Liver (tissue), 9 donors: ENCODE measurements around the gene NUB1. TPM values are rescaled to one million over a fixed set of nuclear protein-coding genes. Genes with fewer than 3 reads are reported as not detected.

Experiments used
- DNase-seq: peaks from one replicate; pipeline ENCODE4 v3.0.0-alpha.2; 2017; ENCODE audit warnings: low spot score
- H3K27ac ChIP-seq, 2 donors: one replicate each; pipeline ENCODE4 v1.7.0; 2013; ENCODE audit warnings: inconsistent platforms in 2 of 2, low read length in 2 of 2, control low read depth in 1 of 2, low read depth in 1 of 2, mild to moderate bottlenecking in 1 of 2
- H3K27me3 ChIP-seq, 4 donors: one replicate each; pipeline versions ENCODE4 v1.6.1 to v1.7.0; 2013; ENCODE audit warnings: low read length in 3 of 4, inconsistent platforms in 1 of 4, mild to moderate bottlenecking in 1 of 4, moderate library complexity in 1 of 4; ENCODE audit not compliant: control insufficient read depth in 4 of 4, insufficient read depth in 4 of 4
- H3K36me3 ChIP-seq, 4 donors: one replicate each; pipeline versions ENCODE4 v1.6.1 to v1.7.0; 2013; ENCODE audit warnings: low read length in 3 of 4, mild to moderate bottlenecking in 3 of 4, low read depth in 1 of 4, moderate library complexity in 1 of 4; ENCODE audit not compliant: control insufficient read depth in 4 of 4, insufficient read depth in 3 of 4
- H3K4me1 ChIP-seq, 4 donors: one replicate each; pipeline versions ENCODE4 v1.6.1 to v1.7.0; 2013; ENCODE audit warnings: low read length in 3 of 4, mild to moderate bottlenecking in 3 of 4, moderate library complexity in 1 of 4; ENCODE audit not compliant: control insufficient read depth in 4 of 4, insufficient read depth in 4 of 4
- H3K4me3 ChIP-seq, 3 donors: one replicate each; pipeline versions ENCODE4 v1.6.1 to v1.7.0; 2013; ENCODE audit warnings: low read length in 3 of 3, control low read depth in 1 of 3, low read depth in 1 of 3, mild to moderate bottlenecking in 1 of 3
- H3K9ac ChIP-seq, 2 donors: one replicate each; pipeline ENCODE4 v1.7.0; 2013; ENCODE audit warnings: low read length in 2 of 2, mild to moderate bottlenecking in 2 of 2, moderate library complexity in 2 of 2, control low read depth in 1 of 2, low read depth in 1 of 2
- H3K9me3 ChIP-seq, 4 donors: one replicate each; pipeline versions ENCODE4 v1.6.1 to v1.7.0; 2013; ENCODE audit warnings: low read length in 3 of 4; ENCODE audit not compliant: control insufficient read depth in 4 of 4
- ATF3 ChIP-seq: IDR thresholded peaks from 2 replicates; pipeline ENCODE4 v1.6.1; 2016; ENCODE audit warnings: antibody characterized with exemption
- EGR1 ChIP-seq, 2 donors: IDR thresholded peaks; 2 replicates each; pipeline ENCODE4 v1.6.1; 2016 to 2018; ENCODE audit warnings: antibody characterized with exemption in 2 of 2, low read depth in 2 of 2
- FOXA1 ChIP-seq: IDR thresholded peaks from 2 replicates; pipeline ENCODE4 v1.6.1; 2016; ENCODE audit warnings: antibody characterized with exemption
- FOXA2 ChIP-seq: IDR thresholded peaks from 2 replicates; pipeline ENCODE4 v1.6.1; 2016; ENCODE audit warnings: antibody characterized with exemption
- GABPA ChIP-seq, 2 donors: IDR thresholded peaks in 1 of 2; conservative IDR thresholded peaks in 1 of 2; 2 replicates each; pipeline ENCODE4 v1.6.1; 2016; ENCODE audit warnings: antibody characterized with exemption in 2 of 2, mild to moderate bottlenecking in 1 of 2, moderate library complexity in 1 of 2
- HNF4A ChIP-seq, 2 donors: conservative IDR thresholded peaks; 2 replicates each; pipeline ENCODE4 v1.6.1; 2016; ENCODE audit warnings: antibody characterized with exemption in 2 of 2, mild to moderate bottlenecking in 2 of 2
- HNF4G ChIP-seq: IDR thresholded peaks from 2 replicates; pipeline ENCODE4 v1.6.1; 2016; ENCODE audit warnings: antibody characterized with exemption
- JUND ChIP-seq, 2 donors: IDR thresholded peaks; 2 replicates each; pipeline ENCODE4 v1.6.1; 2016; ENCODE audit warnings: antibody characterized with exemption in 2 of 2
- MAX ChIP-seq: IDR thresholded peaks from 2 replicates; pipeline ENCODE4 v1.6.1; 2016; ENCODE audit warnings: antibody characterized with exemption
- NR2F2 ChIP-seq: IDR thresholded peaks from 2 replicates; pipeline ENCODE4 v1.6.1; 2016; ENCODE audit warnings: antibody characterized with exemption
- RAD21 ChIP-seq, 2 donors: IDR thresholded peaks; 2 replicates each; pipeline ENCODE4 v1.6.1; 2016; ENCODE audit warnings: antibody characterized with exemption in 2 of 2, mild to moderate bottlenecking in 2 of 2
- REST ChIP-seq: IDR thresholded peaks from 2 replicates; pipeline ENCODE4 v1.6.1; 2016; ENCODE audit warnings: antibody characterized with exemption, mild to moderate bottlenecking
- RXRA ChIP-seq, 2 donors: IDR thresholded peaks; 2 replicates each; pipeline ENCODE4 v1.6.1; 2017 to 2018; ENCODE audit warnings: antibody characterized with exemption in 2 of 2, mild to moderate bottlenecking in 1 of 2
- SP1 ChIP-seq: IDR thresholded peaks from 2 replicates; pipeline ENCODE4 v1.6.1; 2018; ENCODE audit warnings: antibody characterized with exemption, mild to moderate bottlenecking
- TAF1 ChIP-seq: conservative IDR thresholded peaks from 2 replicates; pipeline ENCODE4 v1.6.1; 2016; ENCODE audit warnings: antibody characterized with exemption, mild to moderate bottlenecking
- YY1 ChIP-seq: IDR thresholded peaks from 2 replicates; pipeline ENCODE4 v1.6.1; 2016; ENCODE audit warnings: antibody characterized with exemption, mild to moderate bottlenecking
- ZBTB33 ChIP-seq: IDR thresholded peaks from 2 replicates; pipeline ENCODE4 v1.6.1; 2016; ENCODE audit warnings: antibody characterized with exemption
- WGBS: extraction: QIAGEN DNeasy Blood & Tissue Kit; methylation state at CpG from one replicate; pipeline ENCODE4 v1.1.7; 2013; 5-methylcytosine and 5-hydroxymethylcytosine counted together
- polyA plus RNA-seq, 2 donors: library from polyadenylated mRNA; stranded (reverse) in 1 of 2; unstranded in 1 of 2; fragments of 200-250 nt in 1 of 2; fragments of >200 nt in 1 of 2; fragmentation: Nextera tagmentation in 1 of 2; extraction: Ambion mirVana in 1 of 2; gene quantifications; one replicate each; pipeline versions ENCODE4 v1.2.1 to v1.2.3, GENCODE V29; 2013 to 2015
- total RNA-seq, 2 donors: library from RNA; depleted of rRNA; stranded (reverse); fragments of >200 nt; gene quantifications; one replicate each; pipeline ENCODE4 v1.2.3, GENCODE V29; 2014
- donor health status: healthy.
- donor health status: healthy.
- donor health status: healthy.
- donor health status: healthy.
- donor health status: healthy.

Gene NUB1
- total and polyA plus RNA-seq, 4 donors: 14.0 to 27.9 (median 18.8) TPM

- DNase-seq: no peak
- Histone ChIP-seq H3K27ac (no peak overlapping the region), H3K4me3 (no peak overlapping the region), H3K36me3 (no peaks in the 10 kb centered on the region), H3K27me3 (peaks cover 0 to 2% (median under 1%) of the 10 kb centered on the region in 4 donors), H3K9ac (no peak overlapping the region), H3K4me1 (peaks cover 2 to 19% (median 13%) of the 10 kb centered on the region in 4 donors), H3K9me3 (no peaks in the 10 kb centered on the region)
- TF ChIP-seq EGR1 (IDR thresholded peaks at IDR 0.05; ENCODE audit: low read depth in 2 of 2): no peak
- no peak for TF ChIP-seq NR2F2
- no peak for TF ChIP-seq GABPA (IDR thresholded peaks at IDR 0.05 in 1 of 2, conservative IDR thresholded peaks at IDR 0.05 in 1 of 2)
- TF ChIP-seq REST: no peak
- no peak for TF ChIP-seq TAF1
- TF ChIP-seq FOXA1: no peak
- WGBS: 74% methylated on average over 6 of the region's 6 CpGs
Observed at GRCh38 chr7:151411551-151411950, 69.9 kb downstream of the NUB1 start.

GRCh38 chr7:151412318-151412717 is 70.7 kb downstream of the NUB1 start:
- Histone ChIP-seq H3K9ac (no peak overlapping the region), H3K9me3 (no peaks in the 10 kb centered on the region), H3K4me1 (peaks cover 2 to 19% (median 13%) of the 10 kb centered on the region in 4 donors), H3K4me3 (no peak overlapping the region), H3K27ac (no peak overlapping the region), H3K36me3 (no peaks in the 10 kb centered on the region), H3K27me3 (peaks cover 0 to 2% (median under 1%) of the 10 kb centered on the region in 4 donors)
- WGBS: 82% methylated on average over 4 of the region's 4 CpGs
- no peak for TF ChIP-seq TAF1
- TF ChIP-seq REST: no peak
- TF ChIP-seq HNF4G: no peak
- no peak for TF ChIP-seq FOXA2
- no peak for TF ChIP-seq HNF4A (conservative IDR thresholded peaks at IDR 0.05)
- TF ChIP-seq MAX: no peak
- no peak for TF ChIP-seq SP1
- TF ChIP-seq ZBTB33: no peak
- no peak for TF ChIP-seq YY1
- TF ChIP-seq ATF3: no peak
- TF ChIP-seq FOXA1: no peak
- no peak for TF ChIP-seq RXRA (IDR thresholded peaks at IDR 0.05)
- TF ChIP-seq JUND (IDR thresholded peaks at IDR 0.05): no peak
- TF ChIP-seq RAD21 (IDR thresholded peaks at IDR 0.05): no peak
- TF ChIP-seq GABPA (IDR thresholded peaks at IDR 0.05 in 1 of 2, conservative IDR thresholded peaks at IDR 0.05 in 1 of 2): no peak
- DNase-seq: no peak
